Left lung (tissue), 10 donors: ENCODE data around the gene ATP5PO. TPM values are rescaled to one million over a fixed set of nuclear protein-coding genes. Genes with fewer than 3 reads are reported as not detected.

Experiments used
- ATAC-seq: fragments of 200-7000 bp; cut with Tn5 transposase; one replicate; pipeline ENCODE4 v1.9.1; 2020; ENCODE audit warnings: moderate library complexity
- DNase-seq, 4 donors: peaks; one replicate each; pipeline ENCODE4 v3.0.0-alpha.2; 2013 to 2020
- H3K27ac ChIP-seq, 2 donors: fragments of 200-600 bp; sonication (generic) in 1 of 2; one replicate each; pipeline versions ENCODE4 v1.5.0 to v1.8.0; 2020 to 2021
- H3K27me3 ChIP-seq, 2 donors: fragments of 200-600 bp; sonication (generic) in 1 of 2; one replicate each; pipeline versions ENCODE4 v1.5.0 to v1.8.0; 2020 to 2021
- H3K36me3 ChIP-seq, 2 donors: fragments of 200-600 bp; sonication (generic) in 1 of 2; one replicate each; pipeline versions ENCODE4 v1.5.0 to v1.8.0; 2020 to 2021
- H3K4me1 ChIP-seq, 2 donors: fragments of 200-600 bp; one replicate each; pipeline ENCODE4 v1.8.0; 2021
- H3K4me3 ChIP-seq, 2 donors: fragments of 200-600 bp; sonication (generic) in 1 of 2; one replicate each; pipeline versions ENCODE4 v1.5.0 to v1.8.0; 2020 to 2021; ENCODE audit warnings: mild to moderate bottlenecking in 1 of 2
- H3K9me3 ChIP-seq, 2 donors: fragments of 200-600 bp; sonication (generic) in 1 of 2; one replicate each; pipeline versions ENCODE4 v1.5.0 to v1.8.0; 2020 to 2021
- intact Hi-C, 2 donors: fragments of 100-400 bp; cut with DNase I; formaldehyde crosslinking; loops; one replicate each; pipeline versions ENCODE4 v1.11.2 to v1.14.2; 2022
- polyA plus RNA-seq, 6 donors: library from polyadenylated mRNA; unstranded; fragments of 120-200 nt; gene quantifications; one replicate each; pipeline ENCODE4 v1.2.1, GENCODE V29; 2013; ENCODE audit not compliant: insufficient read length in 6 of 6
- total RNA-seq, 2 donors: library from RNA; stranded (reverse); fragmentation: NEBNext Ultra II Directional; extraction: Animal tissue kit (Norgen Biotek cat#: 25700); gene quantifications; one replicate each; pipeline ENCODE4 v1.2.1, GENCODE V29; 2021
- TF ChIP-seq, protein P1 (sequence below), 2 donors: fragments of 200-600 bp; sonication (generic) in 1 of 2; IDR thresholded peaks; one replicate each; pipeline versions ENCODE4 v1.5.0 to v1.8.0; 2021; ENCODE audit warnings: antibody characterized with exemption in 2 of 2
- donor health status: DM: no; HTN: yes; CAD: no.
- donor health status: DM: no; HTN: no; CAD: no.

The ATP5PO gene
- total and polyA plus RNA-seq, 8 donors = 152 to 314 (median 279) TPM

DNA sequence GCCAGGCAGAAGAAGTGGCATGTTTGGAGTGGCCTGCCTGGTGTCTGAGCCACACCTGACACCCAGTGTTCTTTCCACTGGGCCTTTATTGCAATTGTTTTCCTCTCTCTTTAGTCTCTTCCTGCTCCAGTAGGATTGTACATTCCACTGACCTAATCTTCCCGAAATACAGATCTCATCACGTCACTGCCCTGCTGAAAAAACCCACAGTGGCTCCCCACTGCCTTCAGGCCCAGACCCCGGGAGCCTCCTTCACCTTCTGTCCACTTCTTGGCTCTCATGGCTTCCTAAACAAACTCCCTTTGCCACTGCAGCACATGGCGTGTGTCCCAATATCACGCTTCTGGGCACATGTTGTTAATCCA, 25.3 kb upstream of the ATP5PO start:
- TF ChIP-seq, protein P1, sequence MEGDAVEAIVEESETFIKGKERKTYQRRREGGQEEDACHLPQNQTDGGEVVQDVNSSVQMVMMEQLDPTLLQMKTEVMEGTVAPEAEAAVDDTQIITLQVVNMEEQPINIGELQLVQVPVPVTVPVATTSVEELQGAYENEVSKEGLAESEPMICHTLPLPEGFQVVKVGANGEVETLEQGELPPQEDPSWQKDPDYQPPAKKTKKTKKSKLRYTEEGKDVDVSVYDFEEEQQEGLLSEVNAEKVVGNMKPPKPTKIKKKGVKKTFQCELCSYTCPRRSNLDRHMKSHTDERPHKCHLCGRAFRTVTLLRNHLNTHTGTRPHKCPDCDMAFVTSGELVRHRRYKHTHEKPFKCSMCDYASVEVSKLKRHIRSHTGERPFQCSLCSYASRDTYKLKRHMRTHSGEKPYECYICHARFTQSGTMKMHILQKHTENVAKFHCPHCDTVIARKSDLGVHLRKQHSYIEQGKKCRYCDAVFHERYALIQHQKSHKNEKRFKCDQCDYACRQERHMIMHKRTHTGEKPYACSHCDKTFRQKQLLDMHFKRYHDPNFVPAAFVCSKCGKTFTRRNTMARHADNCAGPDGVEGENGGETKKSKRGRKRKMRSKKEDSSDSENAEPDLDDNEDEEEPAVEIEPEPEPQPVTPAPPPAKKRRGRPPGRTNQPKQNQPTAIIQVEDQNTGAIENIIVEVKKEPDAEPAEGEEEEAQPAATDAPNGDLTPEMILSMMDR (IDR thresholded peaks at IDR 0.05) = no peak
- ATAC-seq = no peak
- intact Hi-C loops = no loop called here

DNA sequence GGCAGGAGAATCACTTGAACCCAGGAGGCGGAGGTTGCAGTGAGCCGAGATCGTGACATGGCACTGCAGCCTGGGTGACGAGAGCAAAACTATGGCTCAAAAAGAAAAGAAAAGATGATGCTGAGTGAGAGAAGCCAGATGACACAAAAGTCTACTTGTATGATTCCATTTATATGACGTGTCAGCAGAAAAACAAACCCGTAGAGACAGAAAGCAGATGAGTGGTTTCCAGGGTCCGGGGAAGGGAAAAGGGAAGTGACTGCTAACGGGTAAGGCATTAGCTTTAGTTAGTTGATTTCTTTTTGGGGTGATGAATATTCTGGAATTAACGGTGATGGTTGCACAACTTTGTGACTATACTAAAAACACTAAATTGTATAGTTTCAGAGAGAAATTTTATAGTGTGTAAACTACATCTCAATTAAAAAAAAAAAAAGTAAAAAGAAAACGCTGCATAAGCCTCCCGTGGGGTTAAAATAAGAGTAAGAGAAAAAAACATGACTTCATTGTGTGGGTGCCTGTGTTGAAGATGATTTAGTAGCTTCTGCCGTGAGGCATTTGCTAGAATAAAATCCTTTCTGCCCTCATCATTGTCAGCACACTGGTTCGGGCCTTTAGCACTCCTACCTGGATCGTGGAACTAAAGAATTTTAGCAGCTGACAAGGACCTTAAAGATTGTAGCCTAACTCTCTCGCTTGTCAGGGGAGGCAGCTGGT, 24.7 kb upstream of the ATP5PO start:
- intact Hi-C loops = no loop called here
- peak overlapping the region in 1 of 2 donors; percentile 13 for H3K27ac ChIP-seq

More for the DNA sequence above, 25.3 kb upstream of the ATP5PO start:
- H3K4me1 ChIP-seq = peaks cover 0 to 28% of the 10 kb centered on the region in 2 donors
- H3K27me3 ChIP-seq = no peaks in the 10 kb centered on the region
- no peak for DNase-seq
- no peaks in the 10 kb centered on the region for H3K36me3 ChIP-seq
- H3K9me3 ChIP-seq = no peaks in the 10 kb centered on the region
- H3K4me3 ChIP-seq = no peak overlapping the region
- no peak overlapping the region for H3K27ac ChIP-seq

DNA sequence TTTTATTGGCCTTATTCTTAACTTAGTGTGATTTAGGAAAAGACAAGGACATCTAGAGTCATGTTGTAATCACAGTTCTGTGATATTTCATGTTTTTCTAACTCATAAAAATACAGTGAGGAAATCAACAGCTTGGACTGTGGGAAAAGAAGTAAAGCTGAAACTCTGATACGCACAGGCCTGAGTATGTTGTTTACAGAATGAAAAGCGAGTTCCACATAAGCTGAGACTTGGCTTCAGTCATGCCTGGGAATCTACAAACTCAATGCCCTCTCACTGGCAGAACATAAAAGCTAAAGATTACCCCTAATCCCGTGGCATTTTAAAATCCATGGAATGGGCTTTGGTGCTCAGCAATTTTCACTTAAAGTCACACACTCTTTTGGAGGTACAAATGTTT, 23.6 kb upstream of the ATP5PO start:
- H3K27ac ChIP-seq = no peak overlapping the region
- no peaks in the 10 kb centered on the region for H3K9me3 ChIP-seq
- H3K36me3 ChIP-seq = no peaks in the 10 kb centered on the region
- TF ChIP-seq, protein P1 (IDR thresholded peaks at IDR 0.05) = no peak
- intact Hi-C loops = no loop called here
- ATAC-seq (no peak), DNase-seq (no peak)
- H3K4me1 ChIP-seq = peaks cover 0 to 30% of the 10 kb centered on the region in 2 donors
- no peak overlapping the region for H3K4me3 ChIP-seq
- no peaks in the 10 kb centered on the region for H3K27me3 ChIP-seq

More for the DNA sequence above, 24.7 kb upstream of the ATP5PO start:
- Histone ChIP-seq H3K4me3 (no peak overlapping the region), H3K36me3 (no peaks in the 10 kb centered on the region), H3K27me3 (no peaks in the 10 kb centered on the region), H3K4me1 (peaks cover 0 to 30% of the 10 kb centered on the region in 2 donors), H3K9me3 (no peaks in the 10 kb centered on the region)
- no peak for ATAC-seq
- no peak for DNase-seq
- TF ChIP-seq, protein P1 (IDR thresholded peaks at IDR 0.05) = no peak

DNA sequence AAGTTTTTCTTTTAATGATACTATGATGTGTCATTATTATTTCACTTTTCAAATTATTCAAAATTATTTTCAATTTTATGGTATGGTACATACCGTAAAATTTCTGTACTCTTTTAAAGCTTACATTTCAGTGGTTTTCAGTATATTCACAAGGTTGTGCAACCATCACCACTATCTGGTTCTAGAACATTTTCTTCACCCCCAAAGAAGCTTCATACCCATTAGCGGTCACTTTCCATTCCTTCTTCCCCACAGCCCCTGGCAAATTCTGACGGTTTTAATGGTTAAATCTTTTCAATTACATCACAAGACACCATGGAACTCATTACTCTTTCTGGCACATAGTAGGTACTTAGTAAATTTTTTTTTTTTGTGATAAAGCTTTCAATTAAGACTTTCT, 22.8 kb upstream of the ATP5PO start:
- H3K4me1 ChIP-seq = peaks cover 0 to 30% of the 10 kb centered on the region in 2 donors
- H3K36me3 ChIP-seq = no peaks in the 10 kb centered on the region
- intact Hi-C loops = no loop called here
- DNase-seq (no peak), ATAC-seq (no peak)
- peak overlapping the region in 1 of 2 donors; percentile 74 for H3K27ac ChIP-seq
- no peaks in the 10 kb centered on the region for H3K27me3 ChIP-seq
- no peaks in the 10 kb centered on the region for H3K9me3 ChIP-seq
- no peak overlapping the region for H3K4me3 ChIP-seq
- TF ChIP-seq, protein P1 (IDR thresholded peaks at IDR 0.05) = no peak

DNA sequence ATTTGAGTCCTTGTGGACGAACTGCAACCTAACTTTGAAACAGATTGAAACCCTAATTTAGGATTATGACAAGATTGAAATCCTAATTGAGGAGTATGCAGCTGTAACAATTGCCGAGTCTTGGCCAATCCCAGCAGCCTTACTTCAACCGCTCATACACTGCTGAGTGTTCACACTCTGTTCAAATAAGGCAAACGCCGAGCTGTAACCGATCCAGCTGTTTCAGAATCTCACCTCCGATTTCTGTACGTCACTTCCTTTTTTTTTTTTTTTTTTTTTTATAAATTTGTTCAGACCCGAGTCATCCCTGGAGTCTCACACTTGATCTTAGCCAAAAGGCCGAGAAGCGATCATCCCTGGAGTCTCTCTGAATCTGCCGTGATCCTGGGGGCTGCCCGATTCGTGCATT, 22.3 kb upstream of the ATP5PO start:
- intact Hi-C loops = no loop called here
- H3K4me1 ChIP-seq = peaks cover 0 to 31% of the 10 kb centered on the region in 2 donors
- H3K9me3 ChIP-seq = no peaks in the 10 kb centered on the region
- H3K27me3 ChIP-seq = no peaks in the 10 kb centered on the region
- TF ChIP-seq, protein P1 (IDR thresholded peaks at IDR 0.05) = no peak
- H3K27ac ChIP-seq = peak overlapping the region; percentile 36 to 74
- ATAC-seq = no peak
- H3K4me3 ChIP-seq = no peak overlapping the region
- DNase-seq = no peak
- H3K36me3 ChIP-seq = no peaks in the 10 kb centered on the region
